SK-N-SH treated with all-trans-retinoic acid at 6 μM for 48 hours (cell line): ENCODE measurements around the gene FCHO1.

Source experiments
- ARNTL ChIP-seq: fragments of 450-650 bp; formaldehyde crosslinking; IDR thresholded peaks from 2 replicates; pipeline ENCODE4 v1.5.0; 2020; ENCODE audit warnings: low read depth, mild to moderate bottlenecking, moderate library complexity, borderline replicate concordance
- CREB5 ChIP-seq: fragments of 250-450 bp; sonication (Bioruptor Pico); IDR thresholded peaks from 2 replicates; pipeline ENCODE4 v1.5.1; 2020; ENCODE audit warnings: low read depth, mild to moderate bottlenecking, moderate library complexity
- CSDC2 ChIP-seq: fragments of 250-450 bp; sonication (Bioruptor Pico); IDR thresholded peaks from 2 replicates; pipeline ENCODE4 v1.5.0; 2020; ENCODE audit warnings: mild to moderate bottlenecking, moderate library complexity
- ESRRG ChIP-seq: fragments of 250-450 bp; sonication (Bioruptor Pico); IDR thresholded peaks from 2 replicates; pipeline ENCODE4 v1.6.1; 2021; ENCODE audit warnings: mild to moderate bottlenecking
- GLIS3 ChIP-seq: fragments of 250-450 bp; sonication (Bioruptor Pico); IDR thresholded peaks from 2 replicates; pipeline ENCODE4 v1.5.0; 2020; ENCODE audit warnings: mild to moderate bottlenecking, moderate library complexity
- PPARA ChIP-seq: fragments of 250-450 bp; sonication (Bioruptor Pico); IDR thresholded peaks from 2 replicates; pipeline ENCODE4 v1.5.0; 2020; ENCODE audit warnings: mild to moderate bottlenecking, borderline replicate concordance
- RARB ChIP-seq: fragments of 250-450 bp; sonication (Bioruptor Pico); IDR thresholded peaks from 2 replicates; pipeline ENCODE4 v1.8.0; 2021; ENCODE audit warnings: mild to moderate bottlenecking, moderate library complexity
- TF ChIP-seq, protein P1 (sequence below): fragments of 250-450 bp; sonication (Bioruptor Pico); IDR thresholded peaks from 2 replicates; pipeline ENCODE4 v1.8.0; 2020; ENCODE audit warnings: mild to moderate bottlenecking, moderate library complexity, borderline replicate concordance
- TF ChIP-seq, protein P2 (sequence below): fragments of 250-450 bp; sonication (Bioruptor Pico); IDR thresholded peaks from 2 replicates; pipeline ENCODE4 v1.5.0; 2020; ENCODE audit warnings: mild to moderate bottlenecking, moderate library complexity

- TF ChIP-seq GLIS3 (CRISPR knock-in tag) (no peak), CSDC2 (CRISPR knock-in tag) (no peak), CREB5 (CRISPR knock-in tag) (no peak), ARNTL (CRISPR knock-in tag) (no peak), PPARA (no peak), RARB (no peak), ESRRG (CRISPR knock-in tag) (no peak)
- TF ChIP-seq, protein P1, sequence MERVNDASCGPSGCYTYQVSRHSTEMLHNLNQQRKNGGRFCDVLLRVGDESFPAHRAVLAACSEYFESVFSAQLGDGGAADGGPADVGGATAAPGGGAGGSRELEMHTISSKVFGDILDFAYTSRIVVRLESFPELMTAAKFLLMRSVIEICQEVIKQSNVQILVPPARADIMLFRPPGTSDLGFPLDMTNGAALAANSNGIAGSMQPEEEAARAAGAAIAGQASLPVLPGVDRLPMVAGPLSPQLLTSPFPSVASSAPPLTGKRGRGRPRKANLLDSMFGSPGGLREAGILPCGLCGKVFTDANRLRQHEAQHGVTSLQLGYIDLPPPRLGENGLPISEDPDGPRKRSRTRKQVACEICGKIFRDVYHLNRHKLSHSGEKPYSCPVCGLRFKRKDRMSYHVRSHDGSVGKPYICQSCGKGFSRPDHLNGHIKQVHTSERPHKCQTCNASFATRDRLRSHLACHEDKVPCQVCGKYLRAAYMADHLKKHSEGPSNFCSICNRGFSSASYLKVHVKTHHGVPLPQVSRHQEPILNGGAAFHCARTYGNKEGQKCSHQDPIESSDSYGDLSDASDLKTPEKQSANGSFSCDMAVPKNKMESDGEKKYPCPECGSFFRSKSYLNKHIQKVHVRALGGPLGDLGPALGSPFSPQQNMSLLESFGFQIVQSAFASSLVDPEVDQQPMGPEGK (CRISPR knock-in tag): no peak
- TF ChIP-seq, protein P2, sequence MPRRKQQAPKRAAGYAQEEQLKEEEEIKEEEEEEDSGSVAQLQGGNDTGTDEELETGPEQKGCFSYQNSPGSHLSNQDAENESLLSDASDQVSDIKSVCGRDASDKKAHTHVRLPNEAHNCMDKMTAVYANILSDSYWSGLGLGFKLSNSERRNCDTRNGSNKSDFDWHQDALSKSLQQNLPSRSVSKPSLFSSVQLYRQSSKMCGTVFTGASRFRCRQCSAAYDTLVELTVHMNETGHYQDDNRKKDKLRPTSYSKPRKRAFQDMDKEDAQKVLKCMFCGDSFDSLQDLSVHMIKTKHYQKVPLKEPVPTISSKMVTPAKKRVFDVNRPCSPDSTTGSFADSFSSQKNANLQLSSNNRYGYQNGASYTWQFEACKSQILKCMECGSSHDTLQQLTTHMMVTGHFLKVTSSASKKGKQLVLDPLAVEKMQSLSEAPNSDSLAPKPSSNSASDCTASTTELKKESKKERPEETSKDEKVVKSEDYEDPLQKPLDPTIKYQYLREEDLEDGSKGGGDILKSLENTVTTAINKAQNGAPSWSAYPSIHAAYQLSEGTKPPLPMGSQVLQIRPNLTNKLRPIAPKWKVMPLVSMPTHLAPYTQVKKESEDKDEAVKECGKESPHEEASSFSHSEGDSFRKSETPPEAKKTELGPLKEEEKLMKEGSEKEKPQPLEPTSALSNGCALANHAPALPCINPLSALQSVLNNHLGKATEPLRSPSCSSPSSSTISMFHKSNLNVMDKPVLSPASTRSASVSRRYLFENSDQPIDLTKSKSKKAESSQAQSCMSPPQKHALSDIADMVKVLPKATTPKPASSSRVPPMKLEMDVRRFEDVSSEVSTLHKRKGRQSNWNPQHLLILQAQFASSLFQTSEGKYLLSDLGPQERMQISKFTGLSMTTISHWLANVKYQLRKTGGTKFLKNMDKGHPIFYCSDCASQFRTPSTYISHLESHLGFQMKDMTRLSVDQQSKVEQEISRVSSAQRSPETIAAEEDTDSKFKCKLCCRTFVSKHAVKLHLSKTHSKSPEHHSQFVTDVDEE: no peak
Observed at GRCh38 chr19:17802137-17802858, 51.0 kb downstream of the FCHO1 start.
